H1 (cell line): ENCODE measurements around the gene DUS1L. TPM values are rescaled to one million over a fixed set of nuclear protein-coding genes. Genes with fewer than 3 reads are reported as not detected.

ENCODE experiments used
- RBBP5 ChIP-seq: IDR thresholded peaks from 2 replicates; pipeline ENCODE4 v1.7.1; 2012; ENCODE audit warnings: low read depth, mild to moderate bottlenecking, inconsistent platforms, low read length, moderate library complexity, borderline replicate concordance
- polyA plus RNA-seq, 7 experiments: library from polyadenylated mRNA; depleted of rRNA in 3 of 7; stranded (reverse) in 5 of 7; unstranded in 2 of 7; fragments of >200 nt in 5 of 7; fragments of 200-250 nt in 2 of 7; gene quantifications; 1 replicate in 5 of 7; 2 replicates in 1 of 7; 4 replicates in 1 of 7; pipeline versions ENCODE4 v1.2.1 to v1.2.3, GENCODE V29; 2011 to 2013; ENCODE audit warnings: missing spikeins in 2 of 7, mixed read lengths in 2 of 7
- total RNA-seq: library from RNA; stranded (reverse); fragmentation: NEBNext Ultra II Directional; extraction: Animal tissue kit (Norgen Biotek cat#: 25700); gene quantifications from 2 replicates; pipeline ENCODE4 v1.2.1, GENCODE V29; 2021

DUS1L gene
- total and polyA plus RNA-seq, 2 of the 8 experiments (the other 6 are each of a cell fraction or from before 2014, with no cell fraction given), result 34.5 to 69.1 TPM

DNA sequence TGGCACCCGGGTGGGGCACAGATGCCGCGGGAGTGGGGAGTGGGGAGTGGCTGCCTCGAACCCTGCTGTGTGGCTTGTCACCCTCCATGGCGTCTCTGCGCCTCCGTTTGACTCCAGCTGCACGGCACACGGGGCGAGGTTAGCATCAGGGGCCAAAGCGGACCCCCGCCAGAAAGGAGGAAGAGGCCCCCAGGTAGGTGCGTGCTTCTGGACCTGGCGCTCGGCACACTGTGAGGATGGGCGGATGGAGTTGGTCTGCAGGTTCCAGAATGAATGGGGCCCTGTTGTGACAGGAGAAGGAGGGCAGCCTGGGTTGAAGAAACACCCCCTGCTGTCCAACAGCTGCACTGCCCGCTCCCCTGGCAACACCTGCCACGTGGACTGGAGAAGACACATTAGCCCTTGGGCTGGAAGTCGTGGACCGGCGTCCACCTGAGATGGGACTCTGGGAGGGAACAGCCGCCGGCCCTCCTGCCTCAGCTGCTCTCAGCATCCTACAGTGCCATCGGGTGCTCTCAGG lies 41.8 kb upstream of the DUS1L start (continued):
- no peak for TF ChIP-seq RBBP5
